Measurements from ENCODE around the gene ANKS3.

DNA sequence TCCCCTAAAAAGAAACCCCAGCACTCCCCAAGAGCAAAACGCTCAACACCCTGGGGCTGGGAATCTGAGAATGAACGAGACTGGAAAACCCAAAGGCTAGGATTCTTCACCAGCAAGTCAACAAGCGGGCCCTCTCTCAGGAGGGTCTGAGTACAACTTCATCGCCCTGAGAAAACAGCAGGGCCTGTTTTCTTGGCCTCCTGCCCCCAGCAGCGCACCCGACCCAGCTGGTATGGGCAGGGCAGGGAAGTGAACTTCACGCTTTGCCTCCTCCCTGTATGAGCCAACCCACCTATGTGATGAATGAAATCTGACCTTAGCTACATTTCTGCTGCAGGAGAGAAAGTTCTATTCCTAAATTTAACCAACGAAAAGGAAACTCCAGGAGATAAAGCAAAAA is 29.6 kb downstream of the ANKS3 start:
- TF ChIP-seq, protein P1, sequence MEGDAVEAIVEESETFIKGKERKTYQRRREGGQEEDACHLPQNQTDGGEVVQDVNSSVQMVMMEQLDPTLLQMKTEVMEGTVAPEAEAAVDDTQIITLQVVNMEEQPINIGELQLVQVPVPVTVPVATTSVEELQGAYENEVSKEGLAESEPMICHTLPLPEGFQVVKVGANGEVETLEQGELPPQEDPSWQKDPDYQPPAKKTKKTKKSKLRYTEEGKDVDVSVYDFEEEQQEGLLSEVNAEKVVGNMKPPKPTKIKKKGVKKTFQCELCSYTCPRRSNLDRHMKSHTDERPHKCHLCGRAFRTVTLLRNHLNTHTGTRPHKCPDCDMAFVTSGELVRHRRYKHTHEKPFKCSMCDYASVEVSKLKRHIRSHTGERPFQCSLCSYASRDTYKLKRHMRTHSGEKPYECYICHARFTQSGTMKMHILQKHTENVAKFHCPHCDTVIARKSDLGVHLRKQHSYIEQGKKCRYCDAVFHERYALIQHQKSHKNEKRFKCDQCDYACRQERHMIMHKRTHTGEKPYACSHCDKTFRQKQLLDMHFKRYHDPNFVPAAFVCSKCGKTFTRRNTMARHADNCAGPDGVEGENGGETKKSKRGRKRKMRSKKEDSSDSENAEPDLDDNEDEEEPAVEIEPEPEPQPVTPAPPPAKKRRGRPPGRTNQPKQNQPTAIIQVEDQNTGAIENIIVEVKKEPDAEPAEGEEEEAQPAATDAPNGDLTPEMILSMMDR (IDR thresholded peaks at IDR 0.05; ENCODE audit: control extremely low read depth in 1 of 3, insufficient read depth in 1 of 3, low read depth in 1 of 3, low read length in 3 of 3): no peak
- TF ChIP-seq POLR2AphosphoS5 (IDR thresholded peaks at IDR 0.05; ENCODE audit: low read depth, low read length) (no peak), TBP (IDR thresholded peaks at IDR 0.05; ENCODE audit: low read depth, low read length) (no peak), SP1 (IDR thresholded peaks at IDR 0.05; ENCODE audit: low read depth, low read length) (no peak), EZH2 (IDR thresholded peaks at IDR 0.05; ENCODE audit: low read depth, low read length, severe bottlenecking) (no peak), CBX8 (IDR thresholded peaks at IDR 0.05; ENCODE audit: borderline replicate concordance, low read depth, low read length) (no peak), SIN3A (conservative IDR thresholded peaks at IDR 0.05 in 1 of 2, IDR thresholded peaks at IDR 0.05 in 1 of 2; ENCODE audit: low read depth in 1 of 2, low read length in 2 of 2) (no peak), JUND (IDR thresholded peaks at IDR 0.05; ENCODE audit: low read length) (no peak), TEAD4 (IDR thresholded peaks at IDR 0.05; ENCODE audit: low read depth, low read length) (no peak), POLR2A (IDR thresholded peaks at IDR 0.05; ENCODE audit: control extremely low read depth in 1 of 2, low read depth in 2 of 2, low read length in 2 of 2) (no peak), NANOG (IDR thresholded peaks at IDR 0.05; ENCODE audit: insufficient read depth, low read depth, low read length, poor library complexity, severe bottlenecking) (no peak), KDM1A (IDR thresholded peaks at IDR 0.05; ENCODE audit: borderline replicate concordance, low read length) (no peak)

Data from H1 (cell line).